Measurements from ENCODE around the gene LHX4.

The LHX4 gene

GRCh38 chr1:180265201-180265600 is 35.1 kb downstream of the LHX4 start:
- no peak for DNase-seq (ENCODE audit: low spot score)
- in situ Hi-C loops (cut with MboI; ENCODE audit: low pct_unique_long_range_greater_than_20kb, low sequenced_read_pairs, unreplicated experiment), result no loop called here

GRCh38 chr1:180265871-180266270 is 35.8 kb downstream of the LHX4 start:
- TF ChIP-seq CTCF (IDR thresholded peaks at IDR 0.05; ENCODE audit: extremely low read depth, insufficient read depth, missing control alignments), result no peak
- no peak for DNase-seq (ENCODE audit: low spot score)
- in situ Hi-C loops (cut with MboI; ENCODE audit: low pct_unique_long_range_greater_than_20kb, low sequenced_read_pairs, unreplicated experiment), result no loop called here

More at GRCh38 chr1:180265201-180265600, 35.1 kb downstream of the LHX4 start:
- TF ChIP-seq CTCF (IDR thresholded peaks at IDR 0.05; ENCODE audit: extremely low read depth, insufficient read depth, missing control alignments), result no peak

GRCh38 chr1:180266275-180267210 is 36.5 kb downstream of the LHX4 start:
- in situ Hi-C loops (cut with MboI; ENCODE audit: low pct_unique_long_range_greater_than_20kb, low sequenced_read_pairs, unreplicated experiment), result no loop called here
- DNase-seq (ENCODE audit: low spot score), result no peak

GRCh38 chr1:180267211-180267561 is 37.1 kb downstream of the LHX4 start:
- DNase-seq (ENCODE audit: low spot score), result no peak
- in situ Hi-C loops (cut with MboI; ENCODE audit: low pct_unique_long_range_greater_than_20kb, low sequenced_read_pairs, unreplicated experiment), result no loop called here
- no peak for TF ChIP-seq CTCF (IDR thresholded peaks at IDR 0.05; ENCODE audit: extremely low read depth, insufficient read depth, missing control alignments)

More at GRCh38 chr1:180266275-180267210, 36.5 kb downstream of the LHX4 start:
- TF ChIP-seq CTCF (IDR thresholded peaks at IDR 0.05; ENCODE audit: extremely low read depth, insufficient read depth, missing control alignments), result no peak

GRCh38 chr1:180267761-180268555 is 37.9 kb downstream of the LHX4 start:
- in situ Hi-C loops (cut with MboI; ENCODE audit: low pct_unique_long_range_greater_than_20kb, low sequenced_read_pairs, unreplicated experiment), result no loop called here
- DNase-seq (ENCODE audit: low spot score), result no peak
- TF ChIP-seq CTCF (IDR thresholded peaks at IDR 0.05; ENCODE audit: extremely low read depth, insufficient read depth, missing control alignments), result no peak

GRCh38 chr1:180268556-180269075 is 38.6 kb downstream of the LHX4 start:
- DNase-seq (ENCODE audit: low spot score), result no peak
- no peak for TF ChIP-seq CTCF (IDR thresholded peaks at IDR 0.05; ENCODE audit: extremely low read depth, insufficient read depth, missing control alignments)
- in situ Hi-C loops (cut with MboI; ENCODE audit: low pct_unique_long_range_greater_than_20kb, low sequenced_read_pairs, unreplicated experiment), result no loop called here
